Upper lobe of left lung (tissue), 4 donors: ENCODE measurements around the gene SLC6A19.

ENCODE experiments used
- EP300 ChIP-seq, 4 donors: sonication (generic); formaldehyde crosslinking; IDR thresholded peaks; one replicate each; pipeline ENCODE4 v1.5.1; 2017; ENCODE audit warnings: antibody characterized with exemption in 4 of 4, control low read depth in 2 of 4
- POLR2A ChIP-seq, 4 donors: fragments of 450-650 bp; IDR thresholded peaks; one replicate each; pipeline ENCODE4 v1.5.1; 2016 to 2017; ENCODE audit warnings: antibody characterized with exemption in 4 of 4, mild to moderate bottlenecking in 2 of 4
- TF ChIP-seq, protein P1 (sequence below), 6 experiments: fragments of 450-650 bp in 4 of 6; fragments of 200-600 bp in 2 of 6; sonication (generic) in 2 of 6; IDR thresholded peaks; one replicate each; pipeline ENCODE4 v1.5.1; 2016 to 2019; ENCODE audit warnings: antibody characterized with exemption in 6 of 6

DNA sequence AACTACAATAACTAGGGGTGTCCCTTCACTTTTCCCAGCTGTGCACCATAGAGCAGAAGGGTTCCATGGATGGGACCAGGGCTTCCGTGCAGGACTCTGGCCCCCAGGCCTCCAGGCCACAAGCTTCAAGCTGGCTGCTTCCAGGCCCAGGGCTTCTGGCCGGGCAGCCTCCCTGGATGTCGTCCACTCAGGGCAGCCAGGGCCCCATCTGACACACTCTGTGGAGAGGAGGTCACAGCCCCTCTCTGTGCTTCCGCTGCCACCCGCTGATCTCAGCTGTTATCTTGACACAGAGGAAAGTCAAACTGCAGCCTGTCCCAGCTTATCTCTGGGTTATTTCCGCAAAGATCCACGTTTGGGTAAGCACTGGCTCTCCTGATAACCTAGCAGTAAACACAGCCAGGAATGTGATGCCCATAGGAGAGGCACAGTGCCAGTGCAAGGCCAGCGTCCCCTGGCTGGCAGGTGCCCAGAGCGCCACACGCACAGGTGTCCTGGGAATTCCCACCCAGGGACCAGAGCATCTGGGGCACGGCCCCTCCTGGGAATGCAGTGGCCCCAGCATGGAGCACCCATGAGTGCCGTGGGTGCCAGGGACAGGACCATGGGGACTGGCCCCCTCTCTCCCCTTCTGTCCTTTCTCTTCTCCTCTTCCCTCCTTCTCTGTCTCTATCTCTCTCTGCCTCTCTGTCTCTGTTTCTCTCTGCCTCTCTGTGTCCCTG, 15.6 kb upstream of the SLC6A19 start:
- TF ChIP-seq, protein P1, sequence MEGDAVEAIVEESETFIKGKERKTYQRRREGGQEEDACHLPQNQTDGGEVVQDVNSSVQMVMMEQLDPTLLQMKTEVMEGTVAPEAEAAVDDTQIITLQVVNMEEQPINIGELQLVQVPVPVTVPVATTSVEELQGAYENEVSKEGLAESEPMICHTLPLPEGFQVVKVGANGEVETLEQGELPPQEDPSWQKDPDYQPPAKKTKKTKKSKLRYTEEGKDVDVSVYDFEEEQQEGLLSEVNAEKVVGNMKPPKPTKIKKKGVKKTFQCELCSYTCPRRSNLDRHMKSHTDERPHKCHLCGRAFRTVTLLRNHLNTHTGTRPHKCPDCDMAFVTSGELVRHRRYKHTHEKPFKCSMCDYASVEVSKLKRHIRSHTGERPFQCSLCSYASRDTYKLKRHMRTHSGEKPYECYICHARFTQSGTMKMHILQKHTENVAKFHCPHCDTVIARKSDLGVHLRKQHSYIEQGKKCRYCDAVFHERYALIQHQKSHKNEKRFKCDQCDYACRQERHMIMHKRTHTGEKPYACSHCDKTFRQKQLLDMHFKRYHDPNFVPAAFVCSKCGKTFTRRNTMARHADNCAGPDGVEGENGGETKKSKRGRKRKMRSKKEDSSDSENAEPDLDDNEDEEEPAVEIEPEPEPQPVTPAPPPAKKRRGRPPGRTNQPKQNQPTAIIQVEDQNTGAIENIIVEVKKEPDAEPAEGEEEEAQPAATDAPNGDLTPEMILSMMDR (IDR thresholded peaks at IDR 0.05) = no peak
- no peak for TF ChIP-seq POLR2A (IDR thresholded peaks at IDR 0.05)
- TF ChIP-seq EP300 (IDR thresholded peaks at IDR 0.05) = no peak
